Stomach smooth muscle (tissue), 2 donors: ENCODE data around the gene RIBC1.
"Not testable (repeated sequence)": the region's sequence is repeated elsewhere in the genome, so short reads cannot be mapped to it uniquely, and the experiment has no call there.

Experiments used
- H3K27ac ChIP-seq: one replicate; pipeline ENCODE4 v1.7.0; 2013; ENCODE audit warnings: mild to moderate bottlenecking, low read length, inconsistent platforms
- H3K27me3 ChIP-seq, 2 donors: one replicate each; pipeline ENCODE4 v1.7.0; 2013; ENCODE audit warnings: low read length in 2 of 2; ENCODE audit not compliant: insufficient read depth in 2 of 2, control insufficient read depth in 1 of 2
- H3K36me3 ChIP-seq, 2 donors: one replicate each; pipeline ENCODE4 v1.7.0; 2013; ENCODE audit warnings: low read length in 2 of 2; ENCODE audit not compliant: control insufficient read depth in 2 of 2, insufficient read depth in 2 of 2
- H3K4me1 ChIP-seq: one replicate; pipeline ENCODE4 v1.7.0; 2013; ENCODE audit warnings: low read length; ENCODE audit not compliant: control insufficient read depth, insufficient read depth
- H3K4me3 ChIP-seq, 2 donors: one replicate each; pipeline ENCODE4 v1.7.0; 2013; ENCODE audit warnings: low read length in 2 of 2
- H3K9ac ChIP-seq, 2 donors: one replicate each; pipeline ENCODE4 v1.7.0; 2013; ENCODE audit warnings: low read length in 2 of 2, mild to moderate bottlenecking in 1 of 2
- H3K9me3 ChIP-seq, 2 donors: one replicate each; pipeline ENCODE4 v1.7.0; 2013; ENCODE audit warnings: low read length in 2 of 2; ENCODE audit not compliant: control insufficient read depth in 2 of 2
- donor health status: healthy.
- donor health status: Pancreatic carcinoma.

RIBC1 gene

GRCh38 chrX:53398216-53398615, 24.5 kb upstream of the RIBC1 start:
- Histone ChIP-seq H3K36me3 (peaks cover 16 to 26% of the 10 kb centered on the region in 2 donors), H3K4me3 (no peak overlapping the region), H3K9me3 (no peaks in the 10 kb centered on the region), H3K9ac (no peak overlapping the region), H3K27ac (no peak overlapping the region), H3K4me1 (no peaks in the 10 kb centered on the region), H3K27me3 (no peaks in the 10 kb centered on the region)

- no peaks in the 10 kb centered on the region for H3K9me3 ChIP-seq
- no peak overlapping the region for H3K9ac ChIP-seq
- no peaks in the 10 kb centered on the region for H3K27me3 ChIP-seq
- no peak overlapping the region for H3K27ac ChIP-seq
- peaks cover 37 to 51% of the 10 kb centered on the region in 2 donors for H3K36me3 ChIP-seq
- no peak overlapping the region for H3K4me3 ChIP-seq
- no peaks in the 10 kb centered on the region for H3K4me1 ChIP-seq
Measured at GRCh38 chrX:53403535-53403934, 19.1 kb upstream of the RIBC1 start.

GRCh38 chrX:53412446-53412845, 10.2 kb upstream of the RIBC1 start:
- no peak overlapping the region for H3K4me3 ChIP-seq
- H3K9me3 ChIP-seq = no peaks in the 10 kb centered on the region
- no peak overlapping the region for H3K9ac ChIP-seq
- H3K27ac ChIP-seq = no peak overlapping the region
- peaks cover 24 to 43% of the 10 kb centered on the region in 2 donors for H3K36me3 ChIP-seq
- H3K4me1 ChIP-seq = no peaks in the 10 kb centered on the region
- H3K27me3 ChIP-seq = no peaks in the 10 kb centered on the region

GRCh38 chrX:53420351-53420750, 2.3 kb upstream of the RIBC1 start:
- H3K4me3 ChIP-seq, H3K27me3 ChIP-seq, H3K27ac ChIP-seq, H3K9ac ChIP-seq, H3K9me3 ChIP-seq, H3K36me3 ChIP-seq: not testable (repeated sequence)
- H3K4me1 ChIP-seq = peaks cover 21% of the 10 kb centered on the region

GRCh38 chrX:53421125-53421524, 1.5 kb upstream of the RIBC1 start:
- peak overlapping the region; percentile 83 to 84 for H3K4me3 ChIP-seq
- H3K9ac ChIP-seq = peak overlapping the region; percentile 92 to 96
- H3K27me3 ChIP-seq = no peaks in the 10 kb centered on the region
- no peaks in the 10 kb centered on the region for H3K9me3 ChIP-seq
- H3K4me1 ChIP-seq = peaks cover 21% of the 10 kb centered on the region
- H3K36me3 ChIP-seq = no peaks in the 10 kb centered on the region
- H3K27ac ChIP-seq = no peak overlapping the region

- H3K27me3 ChIP-seq = no peaks in the 10 kb centered on the region
- no peaks in the 10 kb centered on the region for H3K9me3 ChIP-seq
- no peaks in the 10 kb centered on the region for H3K36me3 ChIP-seq
- peak overlapping the region; percentile 93 for H3K27ac ChIP-seq
- H3K9ac ChIP-seq = peak overlapping the region; percentile 92 to 96
- peak overlapping the region; percentile 83 to 84 for H3K4me3 ChIP-seq
- H3K4me1 ChIP-seq = peaks cover 21% of the 10 kb centered on the region
Measured at GRCh38 chrX:53421772-53422085, 944 bp upstream of the RIBC1 start.

- Histone ChIP-seq H3K4me1 (peaks cover 21% of the 10 kb centered on the region), H3K27ac (peak within 1 kb of the TSS; percentile 93), H3K9ac (peak within 1 kb of the TSS; percentile 92 to 96), H3K27me3 (peaks cover 0 to under 1% of the 10 kb centered on the region in 2 donors), H3K36me3 (peaks cover 0 to 2% of the 10 kb centered on the region in 2 donors), H3K9me3 (no peaks in the 10 kb centered on the region), H3K4me3 (peak within 1 kb of the TSS; percentile 83 to 84)
Measured at GRCh38 chrX:53422086-53422860, 400 bp upstream of the RIBC1 start, which contains the start of gene SMC1A. TSS of gene SMC1A (minus strand) at chrX:53422654. CDS start at chrX:53422600, 54 bp downstream.

GRCh38 chrX:53429755-53430154, 7.1 kb downstream of the RIBC1 start:
- Histone ChIP-seq H3K9ac (no peak overlapping the region), H3K9me3 (no peaks in the 10 kb centered on the region), H3K4me3 (no peak overlapping the region), H3K4me1 (peaks cover 11% of the 10 kb centered on the region), H3K27ac (no peak overlapping the region), H3K36me3 (peaks cover 3 to 17% of the 10 kb centered on the region in 2 donors), H3K27me3 (peaks cover 0 to 9% of the 10 kb centered on the region in 2 donors)

GRCh38 chrX:53430231-53430630, 7.6 kb downstream of the RIBC1 start:
- H3K9me3 ChIP-seq = no peaks in the 10 kb centered on the region
- peaks cover 12% of the 10 kb centered on the region for H3K4me1 ChIP-seq
- H3K36me3 ChIP-seq = peaks cover 3 to 17% of the 10 kb centered on the region in 2 donors
- no peak overlapping the region for H3K9ac ChIP-seq
- peaks cover 0 to 9% of the 10 kb centered on the region in 2 donors for H3K27me3 ChIP-seq
- H3K4me3 ChIP-seq = no peak overlapping the region
- no peak overlapping the region for H3K27ac ChIP-seq

GRCh38 chrX:53433651-53434639, 11.3 kb downstream of the RIBC1 start, which contains the start of gene HSD17B10:
TSS of gene HSD17B10 (minus strand) at chrX:53434370. CDS start at chrX:53434345, 25 bp downstream.
- Histone ChIP-seq H3K9me3 (no peaks in the 10 kb centered on the region), H3K9ac (peak within 1 kb of the TSS; percentile 82 to 89), H3K27ac (peak within 1 kb of the TSS; percentile 64), H3K27me3 (peaks cover 0 to 12% of the 10 kb centered on the region in 2 donors), H3K4me3 (peak within 1 kb of the TSS; percentile 86 to 87), H3K4me1 (peaks cover 12% of the 10 kb centered on the region), H3K36me3 (peaks cover 0 to 13% of the 10 kb centered on the region in 2 donors)
